Choroid plexus epithelial cell (primary cell): ENCODE data around the gene MAP4.

Source experiments
- DNase-seq: peaks from one replicate; pipeline ENCODE4 v3.0.0-alpha.2; 2010; ENCODE audit warnings: low read depth
- H3K4me3 ChIP-seq: 2 replicates; pipeline ENCODE4 v1.5.1; 2011; ENCODE audit warnings: low read depth, mild to moderate bottlenecking, control low read depth, low read length, moderate library complexity
- TF ChIP-seq, protein P1 (sequence below): conservative IDR thresholded peaks from 2 replicates; pipeline ENCODE4 v1.5.1; 2011; ENCODE audit warnings: low read depth, mild to moderate bottlenecking, control low read depth, inconsistent platforms, low read length, moderate library complexity

MAP4 gene

GRCh38 chr3:47802734-47803479 is 213.3 kb downstream of the MAP4 start, which contains the start of gene DHX30:
Gene DHX30 (plus strand): TSS chr3:47803138. CDS start chr3:47810684, 7,546 bp downstream.
- H3K4me3 ChIP-seq: peak within 1 kb of the TSS; percentile 82
- TF ChIP-seq, protein P1, sequence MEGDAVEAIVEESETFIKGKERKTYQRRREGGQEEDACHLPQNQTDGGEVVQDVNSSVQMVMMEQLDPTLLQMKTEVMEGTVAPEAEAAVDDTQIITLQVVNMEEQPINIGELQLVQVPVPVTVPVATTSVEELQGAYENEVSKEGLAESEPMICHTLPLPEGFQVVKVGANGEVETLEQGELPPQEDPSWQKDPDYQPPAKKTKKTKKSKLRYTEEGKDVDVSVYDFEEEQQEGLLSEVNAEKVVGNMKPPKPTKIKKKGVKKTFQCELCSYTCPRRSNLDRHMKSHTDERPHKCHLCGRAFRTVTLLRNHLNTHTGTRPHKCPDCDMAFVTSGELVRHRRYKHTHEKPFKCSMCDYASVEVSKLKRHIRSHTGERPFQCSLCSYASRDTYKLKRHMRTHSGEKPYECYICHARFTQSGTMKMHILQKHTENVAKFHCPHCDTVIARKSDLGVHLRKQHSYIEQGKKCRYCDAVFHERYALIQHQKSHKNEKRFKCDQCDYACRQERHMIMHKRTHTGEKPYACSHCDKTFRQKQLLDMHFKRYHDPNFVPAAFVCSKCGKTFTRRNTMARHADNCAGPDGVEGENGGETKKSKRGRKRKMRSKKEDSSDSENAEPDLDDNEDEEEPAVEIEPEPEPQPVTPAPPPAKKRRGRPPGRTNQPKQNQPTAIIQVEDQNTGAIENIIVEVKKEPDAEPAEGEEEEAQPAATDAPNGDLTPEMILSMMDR: no peak
- peak; percentile 91 for DNase-seq
